KOPT-K1 (cell line): ENCODE results near the gene YJEFN3.

Experiments
- H3K27ac ChIP-seq: fragments of 200-600 bp; sonication (generic); 2 replicates; pipeline ENCODE4 v1.5.1; 2016; ENCODE audit warnings: antibody characterized with exemption, mild to moderate bottlenecking, low read depth, low read length; ENCODE audit not compliant: poor library complexity, severe bottlenecking
- H3K36me3 ChIP-seq: fragments of 200-600 bp; sonication (generic); 2 replicates; pipeline ENCODE4 v1.5.1; 2017; ENCODE audit warnings: antibody characterized with exemption, mild to moderate bottlenecking, low read length, moderate library complexity; ENCODE audit not compliant: insufficient read depth
- H3K9me3 ChIP-seq: fragments of 200-600 bp; sonication (generic); 2 replicates; pipeline ENCODE4 v1.5.1; 2017; ENCODE audit warnings: antibody characterized with exemption, low read length, mild to moderate bottlenecking; ENCODE audit not compliant: insufficient read depth, poor library complexity, severe bottlenecking

Gene YJEFN3

DNA sequence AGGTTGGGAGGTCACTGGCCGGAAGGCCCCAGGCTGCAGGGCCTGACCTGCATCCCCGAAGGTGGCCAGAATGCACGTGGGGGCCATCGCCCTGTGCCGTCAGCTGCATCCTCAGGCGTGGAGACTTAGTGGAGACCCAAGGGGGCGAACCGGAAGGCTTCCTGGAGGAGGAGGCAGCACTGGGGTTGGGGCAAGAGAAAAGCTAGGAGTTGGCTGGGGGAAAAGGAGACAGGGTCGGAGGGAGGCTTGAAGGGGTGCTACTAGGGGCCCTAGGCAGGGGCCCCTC lies 1.4 kb upstream of the YJEFN3 start:
- no peaks in the 10 kb centered on the region for H3K9me3 ChIP-seq
- H3K27ac ChIP-seq: no peak overlapping the region
- peaks cover 89% of the 10 kb centered on the region for H3K36me3 ChIP-seq

DNA sequence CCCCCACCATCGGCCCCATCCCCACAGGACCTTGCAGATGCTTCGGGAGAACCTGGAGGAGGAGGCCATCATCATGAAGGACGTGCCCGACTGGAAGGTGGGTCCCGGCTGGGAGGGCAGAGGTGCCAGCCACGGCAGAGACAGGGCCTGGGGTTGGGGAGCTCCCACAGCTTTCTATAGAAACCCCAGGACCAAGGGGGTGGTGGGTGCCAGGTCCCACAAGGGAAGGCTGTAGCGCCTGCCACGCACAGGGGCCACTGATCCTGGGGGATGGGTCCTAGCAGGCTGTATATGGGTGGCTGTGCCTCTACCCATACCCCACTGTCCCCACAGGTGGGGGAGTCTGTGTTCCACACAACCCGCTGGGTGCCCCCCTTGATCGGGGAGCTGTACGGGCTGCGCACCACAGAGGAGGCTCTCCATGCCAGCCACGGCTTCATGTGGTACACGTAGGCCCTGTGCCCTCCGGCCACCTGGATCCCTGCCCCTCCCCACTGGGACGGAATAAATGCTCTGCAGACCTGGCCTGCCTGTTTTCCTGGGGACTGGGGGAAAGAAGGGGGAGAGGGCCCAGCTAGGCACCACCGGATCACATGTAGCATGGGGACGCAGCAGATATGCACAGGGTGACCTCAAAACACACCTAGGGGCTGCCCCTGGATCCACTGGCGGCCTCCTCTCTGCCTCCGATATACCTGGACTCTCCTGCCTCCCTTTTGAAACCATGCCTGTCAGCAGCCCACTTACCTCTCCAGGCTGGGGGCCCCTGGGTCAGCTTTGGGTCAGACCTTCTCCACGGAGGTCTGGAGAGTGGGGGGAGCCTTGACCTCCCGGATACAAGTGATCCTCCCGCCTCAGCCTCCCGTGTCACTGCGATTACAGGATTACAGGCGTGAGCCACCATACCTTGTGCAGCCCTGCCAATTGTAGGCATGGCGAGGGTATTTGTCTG lies 761 bp upstream of the YJEFN3 start:
- Histone ChIP-seq H3K36me3 (peaks cover 84% of the 10 kb centered on the region), H3K27ac (no peak overlapping the region), H3K9me3 (no peaks in the 10 kb centered on the region)

DNA sequence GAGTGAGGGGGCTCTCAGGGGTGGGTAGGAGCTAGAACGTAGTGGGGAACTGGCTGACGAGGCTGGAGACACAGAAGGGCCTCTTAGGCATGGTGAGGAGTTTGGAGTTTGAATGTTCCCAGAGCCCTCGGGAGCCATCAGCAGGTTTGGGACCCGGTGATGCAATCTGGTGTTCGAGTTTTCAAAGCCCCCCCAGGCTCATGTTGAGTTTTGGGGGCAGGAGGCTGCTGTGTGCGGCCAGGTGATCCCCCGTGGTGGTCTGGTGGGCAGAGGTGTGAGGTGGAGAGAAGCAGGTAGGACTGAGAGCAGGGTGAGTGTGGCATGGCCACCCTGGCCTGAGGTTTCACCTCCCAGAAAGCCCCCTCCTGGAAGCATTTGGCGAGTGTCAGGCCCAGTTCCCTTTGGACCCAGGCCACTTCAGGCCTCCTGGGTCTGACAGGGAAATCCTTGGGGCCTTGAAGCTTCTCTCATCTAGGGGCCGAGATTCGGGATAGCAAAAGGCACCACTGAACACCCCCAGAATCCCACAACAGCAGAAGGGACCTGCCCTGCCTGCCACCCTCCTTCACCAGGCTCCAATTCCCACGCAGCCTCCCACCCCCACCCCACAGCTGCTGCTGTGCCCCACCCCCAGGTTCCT lies 1.2 kb downstream of the YJEFN3 start:
- Histone ChIP-seq H3K27ac (no peak overlapping the region), H3K36me3 (peaks cover 68% of the 10 kb centered on the region), H3K9me3 (no peaks in the 10 kb centered on the region)

DNA sequence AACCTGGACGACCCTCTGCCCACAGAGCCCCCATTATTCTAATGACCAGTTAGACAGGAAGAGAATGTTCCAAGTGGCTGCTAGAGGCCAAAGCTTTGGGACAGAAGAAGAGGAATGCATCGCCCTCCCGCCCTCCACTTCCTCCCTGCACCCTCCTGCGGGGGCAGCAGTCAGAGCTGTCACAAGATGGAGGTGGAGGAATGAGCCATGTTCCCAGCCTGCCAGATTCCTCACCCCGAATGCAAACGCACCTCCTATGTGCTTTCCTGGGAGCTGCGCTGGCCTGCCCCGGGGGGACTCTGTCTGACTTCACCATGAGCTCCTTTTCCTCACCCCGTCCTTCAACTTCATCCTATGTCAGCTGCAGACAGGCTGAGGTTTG lies 1.7 kb downstream of the YJEFN3 start:
- Histone ChIP-seq H3K36me3 (peaks cover 63% of the 10 kb centered on the region), H3K27ac (no peak overlapping the region), H3K9me3 (no peaks in the 10 kb centered on the region)

DNA sequence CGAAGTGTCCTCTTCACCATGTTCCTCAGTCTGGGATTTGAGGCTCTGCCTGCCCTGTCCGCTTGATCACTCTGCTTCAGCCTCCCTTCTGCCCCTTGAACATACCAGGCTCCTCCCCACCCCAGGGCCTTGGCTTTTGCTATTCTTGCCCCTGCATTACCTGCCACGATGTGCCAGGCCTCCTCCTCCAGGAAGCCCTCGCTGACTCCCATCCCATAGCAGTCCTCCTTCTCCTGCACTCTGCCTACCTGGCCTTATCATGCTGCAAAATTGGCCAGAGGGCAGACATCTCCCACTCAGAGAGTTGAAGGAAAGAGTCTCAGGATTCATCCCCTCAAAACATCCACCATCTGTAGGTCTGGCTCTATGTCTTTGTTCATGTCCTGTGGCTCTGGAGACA lies 2.2 kb downstream of the YJEFN3 start:
- no peaks in the 10 kb centered on the region for H3K9me3 ChIP-seq
- H3K36me3 ChIP-seq: peaks cover 58% of the 10 kb centered on the region
- no peak overlapping the region for H3K27ac ChIP-seq

DNA sequence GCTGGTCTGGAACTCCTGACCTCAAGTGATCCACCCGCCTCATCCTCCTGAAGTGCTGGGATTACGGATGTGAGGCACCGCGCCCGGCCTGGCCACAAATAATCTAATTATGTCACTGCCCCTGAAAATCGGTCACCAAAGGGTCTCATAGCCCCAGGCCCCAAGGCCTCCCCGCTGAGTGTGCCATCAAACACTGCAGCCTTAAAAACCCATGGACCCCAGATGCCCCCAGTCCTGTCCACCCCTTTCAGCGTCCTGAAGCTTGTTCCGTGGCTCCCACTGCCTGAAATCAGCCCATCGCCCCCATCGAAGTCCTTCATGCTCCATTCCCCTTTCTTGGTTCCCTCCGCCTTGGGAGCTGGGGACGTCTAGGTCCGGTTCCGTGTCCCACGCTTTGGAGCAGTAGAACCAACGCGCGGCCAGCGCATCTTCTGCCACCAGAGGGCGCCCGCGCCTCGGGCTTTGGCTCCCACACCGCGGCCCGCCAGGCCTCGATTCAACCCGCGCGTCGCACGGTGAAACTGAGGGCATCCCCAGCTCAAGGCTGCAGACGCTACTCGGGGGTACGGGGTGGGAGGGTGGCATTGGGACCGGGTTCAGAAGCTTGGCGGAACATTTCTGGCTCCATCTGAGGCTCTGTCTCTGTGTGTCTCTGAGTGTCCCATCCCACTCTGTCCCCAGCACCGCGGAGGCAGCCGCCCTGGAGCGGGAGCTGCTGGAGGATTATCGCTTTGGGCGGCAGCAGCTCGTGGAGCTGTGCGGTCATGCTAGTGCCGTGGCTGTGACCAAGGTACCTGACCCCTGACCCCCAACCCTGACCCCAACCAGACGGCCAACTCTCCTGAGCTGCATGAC lies 3.5 kb downstream of the YJEFN3 start:
- H3K36me3 ChIP-seq: peaks cover 47% of the 10 kb centered on the region
- no peak overlapping the region for H3K27ac ChIP-seq
- H3K9me3 ChIP-seq: no peaks in the 10 kb centered on the region

DNA sequence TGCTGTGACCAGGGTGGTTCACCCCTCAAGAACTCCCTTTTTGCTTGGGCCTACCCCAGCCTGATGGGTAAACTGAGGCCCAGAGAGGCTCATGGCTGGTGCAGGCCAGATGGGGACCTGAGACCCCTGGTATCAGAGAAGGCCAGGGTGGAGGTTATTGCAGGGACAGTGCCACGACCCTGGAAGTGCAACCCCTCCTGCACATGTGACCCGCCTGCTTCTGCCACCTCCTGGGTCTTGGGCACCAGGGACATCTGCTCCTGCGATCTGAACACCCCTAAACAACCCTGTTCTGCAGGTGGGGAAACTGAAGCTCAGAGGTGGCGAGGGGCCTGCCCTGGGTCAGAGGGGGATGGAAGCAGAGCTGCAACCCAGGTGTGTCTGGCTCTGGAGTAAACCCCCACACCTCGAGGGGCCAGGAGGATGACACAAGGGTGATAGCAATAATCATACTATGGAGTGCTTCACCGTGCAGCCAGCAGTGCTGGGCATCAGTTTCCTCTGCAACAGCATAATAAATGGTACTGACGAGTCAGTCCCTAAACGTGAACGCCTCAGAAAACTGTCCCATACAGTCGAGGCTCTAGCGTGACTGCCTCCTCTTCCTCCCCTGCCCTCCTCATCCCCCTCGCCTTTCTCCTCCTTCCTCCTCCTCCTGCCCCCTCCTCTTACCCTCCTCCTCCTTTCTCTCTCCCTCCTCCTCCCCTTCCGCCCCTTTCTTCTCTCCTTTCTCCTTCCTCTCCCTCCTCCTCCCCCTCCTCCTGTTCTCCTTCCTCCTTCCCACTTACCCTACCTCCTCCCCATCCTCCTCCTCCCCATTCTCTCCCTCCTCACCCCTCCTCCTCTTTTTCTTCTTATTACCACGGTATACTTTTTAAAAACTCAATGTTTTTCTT lies 4.3 kb downstream of the YJEFN3 start:
- Histone ChIP-seq H3K27ac (no peak overlapping the region), H3K36me3 (peaks cover 39% of the 10 kb centered on the region), H3K9me3 (no peaks in the 10 kb centered on the region)

DNA sequence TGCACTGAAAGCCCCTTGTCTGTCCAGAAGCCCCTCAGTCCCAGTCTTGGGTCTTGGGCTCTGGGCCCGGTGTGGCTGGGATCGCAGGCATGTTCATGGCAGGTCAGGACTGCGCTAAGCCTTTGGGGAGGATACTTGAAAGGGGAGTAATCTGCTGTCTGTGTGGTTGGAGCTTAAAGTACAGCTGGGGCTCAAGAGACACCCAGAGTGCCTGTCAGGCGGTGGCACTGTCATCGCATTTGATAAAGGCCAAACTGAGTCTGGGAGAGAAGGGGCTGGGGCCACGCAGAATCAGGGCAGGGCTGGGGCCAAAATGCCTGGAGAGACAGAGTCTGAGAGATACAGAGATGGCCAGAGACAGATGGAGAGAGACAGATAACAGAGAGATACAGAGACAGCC lies 5.1 kb downstream of the YJEFN3 start:
- no peak overlapping the region for H3K27ac ChIP-seq
- no peaks in the 10 kb centered on the region for H3K9me3 ChIP-seq
- peaks cover 31% of the 10 kb centered on the region; the same call in 1 of the 2 replicates for H3K36me3 ChIP-seq

DNA sequence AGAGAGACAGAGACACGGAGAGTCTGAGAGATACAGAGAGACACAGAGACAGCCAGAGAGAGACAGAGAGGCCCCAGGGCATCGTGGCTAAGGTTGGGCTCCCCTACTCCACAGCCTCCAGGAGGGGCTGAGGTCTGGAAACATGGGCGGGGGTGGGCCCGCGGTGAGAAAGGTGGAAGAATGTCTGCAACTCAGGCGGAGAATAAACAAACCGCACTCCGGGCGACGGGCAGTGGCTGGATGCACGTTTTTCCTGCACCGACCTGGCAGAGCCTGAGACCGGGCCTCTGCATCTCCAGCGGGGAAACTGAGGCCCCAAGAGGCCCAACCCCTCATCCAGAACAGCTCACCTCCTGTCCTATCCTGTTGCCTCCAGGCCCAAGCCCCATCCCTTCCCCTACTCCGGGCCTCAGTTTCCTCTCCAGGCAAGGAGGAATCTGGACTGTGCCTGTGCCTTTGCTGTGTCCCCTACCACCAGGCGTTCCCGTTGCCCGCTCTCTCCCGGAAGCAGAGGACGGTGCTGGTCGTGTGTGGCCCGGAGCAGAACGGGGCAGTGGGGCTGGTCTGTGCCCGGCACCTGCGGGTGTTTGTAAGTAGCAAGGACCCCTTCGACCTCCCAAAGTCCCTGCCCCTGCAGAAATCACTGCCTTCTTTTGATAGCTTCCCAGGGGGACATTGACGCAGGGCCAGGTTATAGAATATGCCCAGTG lies 6.0 kb downstream of the YJEFN3 start:
- H3K9me3 ChIP-seq: no peaks in the 10 kb centered on the region
- H3K36me3 ChIP-seq: peaks cover 22% of the 10 kb centered on the region; the same call in 1 of the 2 replicates
- H3K27ac ChIP-seq: no peak overlapping the region

DNA sequence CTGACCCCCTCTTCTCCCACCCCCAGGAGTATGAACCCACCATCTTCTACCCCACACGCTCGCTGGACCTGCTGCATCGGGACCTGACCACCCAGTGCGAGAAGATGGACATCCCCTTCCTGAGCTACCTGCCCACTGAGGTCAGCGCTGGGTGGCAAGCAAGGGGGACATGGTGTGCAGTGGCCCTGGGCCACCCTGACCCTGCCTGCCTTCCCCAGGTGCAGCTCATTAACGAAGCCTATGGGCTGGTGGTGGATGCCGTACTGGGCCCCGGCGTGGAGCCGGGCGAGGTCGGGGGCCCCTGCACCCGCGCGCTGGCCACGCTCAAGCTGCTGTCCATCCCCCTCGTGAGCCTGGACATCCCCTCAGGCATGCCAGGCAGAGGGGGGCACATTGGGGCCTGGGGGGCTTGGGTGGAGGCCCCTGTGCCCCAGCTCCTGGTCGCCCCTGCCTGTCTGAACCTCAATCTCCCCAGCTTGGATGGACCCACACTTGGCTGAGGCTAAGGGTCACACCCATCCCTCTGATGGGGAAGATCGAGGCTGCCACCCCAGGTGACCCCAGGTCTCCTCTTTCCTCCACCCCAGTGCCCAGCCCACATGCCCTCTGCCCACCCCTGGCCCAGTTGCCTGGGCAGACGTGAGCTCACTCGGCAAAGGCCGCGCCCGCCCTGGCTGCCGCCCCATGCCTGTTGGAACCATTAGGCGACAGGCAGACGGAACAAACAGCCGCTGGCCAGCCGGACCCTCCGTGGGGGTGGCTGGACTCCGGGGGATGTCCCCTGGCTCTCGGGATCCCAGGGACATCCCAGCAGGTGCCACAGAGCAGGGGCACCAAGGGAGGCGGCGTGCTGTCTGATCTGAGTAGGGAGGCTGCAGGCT lies 6.8 kb downstream of the YJEFN3 start:
- peaks cover 15% of the 10 kb centered on the region; the same call in 1 of the 2 replicates for H3K36me3 ChIP-seq
- no peak overlapping the region for H3K27ac ChIP-seq
- no peaks in the 10 kb centered on the region for H3K9me3 ChIP-seq

DNA sequence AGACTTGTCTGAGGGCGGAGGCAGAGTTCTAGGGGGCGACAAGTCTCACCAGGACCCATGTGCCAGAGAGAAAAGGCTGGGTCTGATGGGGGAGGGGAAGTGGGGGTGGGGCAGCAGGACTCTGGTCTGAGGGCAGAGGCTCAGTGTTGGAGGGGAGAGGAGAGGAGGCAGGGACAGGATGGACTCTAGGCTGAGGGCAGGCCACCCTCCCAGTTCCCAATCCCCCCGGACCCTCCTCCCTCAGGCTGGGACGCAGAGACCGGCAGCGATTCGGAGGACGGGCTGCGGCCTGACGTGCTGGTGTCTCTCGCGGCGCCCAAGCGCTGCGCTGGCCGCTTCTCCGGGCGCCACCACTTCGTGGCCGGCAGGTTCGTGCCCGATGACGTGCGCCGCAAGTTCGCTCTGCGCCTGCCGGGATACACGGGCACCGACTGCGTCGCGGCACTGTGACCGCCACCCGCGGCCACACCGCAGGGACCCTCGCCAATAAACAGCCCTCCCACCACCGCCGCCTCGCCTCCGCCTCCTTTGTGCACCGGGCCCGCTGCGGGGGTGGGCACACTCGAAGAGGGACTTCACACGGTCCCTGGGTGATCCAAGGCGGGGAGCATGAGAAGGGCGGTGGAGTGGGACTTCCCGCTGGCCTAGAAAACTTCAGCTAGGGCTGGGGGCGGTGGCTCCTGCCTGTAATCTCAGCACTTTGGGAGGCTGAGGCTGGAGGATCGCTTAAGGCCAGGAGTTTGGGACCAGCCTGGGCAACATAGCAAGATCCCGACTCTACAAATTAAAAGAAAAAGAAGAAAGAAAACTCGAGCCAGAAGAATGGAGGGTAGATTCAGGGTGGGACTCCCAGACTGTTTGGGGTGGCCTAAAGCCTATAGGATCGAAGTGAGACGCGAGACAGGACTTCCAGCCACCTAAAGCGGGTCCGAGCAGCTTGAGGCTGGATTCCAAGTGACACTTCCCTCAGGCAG lies 8.7 kb downstream of the YJEFN3 start:
- Histone ChIP-seq H3K36me3 (no peaks in the 10 kb centered on the region; the same call in 1 of the 2 replicates), H3K9me3 (no peaks in the 10 kb centered on the region), H3K27ac (no peak overlapping the region)

DNA sequence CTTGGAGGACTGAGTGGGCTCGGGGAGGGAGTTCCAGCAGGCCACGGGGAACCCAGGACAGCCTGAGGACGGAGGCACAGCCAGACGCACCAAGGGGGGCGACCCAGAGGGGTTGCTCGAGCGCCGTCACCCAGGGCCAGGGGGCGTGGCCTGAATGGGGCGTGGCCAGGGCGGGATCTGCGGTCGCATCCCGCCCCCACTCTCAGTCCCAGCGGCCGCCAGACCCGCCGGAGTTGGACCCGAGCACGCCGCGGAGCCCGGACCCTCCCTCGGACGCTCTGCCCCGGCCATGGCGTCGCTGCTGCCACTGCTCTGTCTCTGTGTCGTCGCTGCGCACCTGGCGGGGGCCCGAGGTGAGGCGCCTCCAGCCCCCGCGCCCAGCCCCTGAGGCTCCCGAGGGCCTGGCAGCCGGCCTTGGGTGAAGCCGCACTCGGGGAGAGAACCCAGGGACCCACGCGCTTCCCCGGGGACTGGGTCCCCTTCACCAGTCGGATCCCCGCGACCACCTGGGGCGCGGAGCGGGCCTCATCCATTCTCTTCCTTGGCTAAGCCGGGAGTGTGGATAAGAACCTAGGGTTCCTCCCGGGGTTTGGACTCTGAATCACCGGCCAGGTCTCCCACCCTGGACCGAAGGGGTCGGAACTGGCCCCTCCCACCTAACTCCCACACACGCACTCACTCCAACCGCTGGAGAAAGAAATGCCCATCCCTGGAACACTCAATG lies 9.5 kb downstream of the YJEFN3 start, which contains the start of gene CILP2:
TSS of gene CILP2 (plus strand) at position 205 of the 724 bp plus-strand sequence. CDS start at position 290, 85 bp downstream.
- Histone ChIP-seq H3K27ac (no peak within 1 kb of the TSS), H3K36me3 (no peaks in the 10 kb centered on the region; the same call in 1 of the 2 replicates), H3K9me3 (no peaks in the 10 kb centered on the region)
